ENCODE data around the gene SLC6A11. TPM values are rescaled to one million over a fixed set of nuclear protein-coding genes. Genes with fewer than 3 reads are reported as not detected.

Gene SLC6A11
- total RNA-seq, 1 donor from 2014 or later: 3.2 TPM

DNA sequence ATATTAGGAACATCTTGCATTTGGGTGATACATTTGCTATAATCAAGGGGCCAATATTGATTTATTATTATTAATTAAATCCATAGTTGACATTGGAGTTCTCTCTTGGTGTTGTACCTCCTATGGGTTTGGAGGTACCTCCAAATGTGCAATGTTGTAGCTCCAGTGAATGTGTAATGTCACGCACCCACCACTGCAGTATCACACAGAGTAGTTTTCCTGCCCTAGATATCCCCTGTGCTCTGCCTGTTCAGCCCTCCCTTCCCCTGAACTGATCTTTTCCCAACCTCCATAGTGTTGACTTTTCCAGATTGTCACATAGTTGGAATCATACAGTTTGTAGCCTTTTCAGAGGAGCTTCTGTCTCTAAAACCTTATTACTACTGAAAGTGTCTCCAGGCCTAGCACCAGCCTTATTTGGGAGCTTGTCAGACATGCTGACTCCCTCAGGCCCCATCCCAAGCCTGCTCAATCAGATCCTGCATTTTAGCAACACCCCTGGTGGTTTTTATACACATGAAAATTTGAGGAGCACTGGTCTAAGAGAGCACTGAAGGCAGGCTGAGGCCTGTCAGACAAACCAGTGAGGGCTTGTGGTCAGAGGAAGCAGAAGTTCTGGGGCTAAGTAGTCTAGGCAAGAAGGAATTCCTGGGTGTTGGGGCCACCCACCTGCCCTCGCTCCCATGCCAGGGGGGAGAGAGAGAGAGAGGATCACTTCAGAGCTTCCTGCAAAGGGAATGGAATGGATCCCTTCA, 73.4 kb downstream of the SLC6A11 start:
- Histone ChIP-seq H3K4me3 (ENCODE audit: low read depth, low read length) (no peak overlapping the region), H3K27me3 (ENCODE audit: control insufficient read depth, insufficient read depth, low read length) (no peaks in the 10 kb centered on the region), H3K36me3 (ENCODE audit: control insufficient read depth, insufficient read depth, low read length) (no peaks in the 10 kb centered on the region)
- DNase-seq (ENCODE audit: low read depth) (peak; percentile 90), FAIRE-seq (no peak)
- TF ChIP-seq, protein P1, sequence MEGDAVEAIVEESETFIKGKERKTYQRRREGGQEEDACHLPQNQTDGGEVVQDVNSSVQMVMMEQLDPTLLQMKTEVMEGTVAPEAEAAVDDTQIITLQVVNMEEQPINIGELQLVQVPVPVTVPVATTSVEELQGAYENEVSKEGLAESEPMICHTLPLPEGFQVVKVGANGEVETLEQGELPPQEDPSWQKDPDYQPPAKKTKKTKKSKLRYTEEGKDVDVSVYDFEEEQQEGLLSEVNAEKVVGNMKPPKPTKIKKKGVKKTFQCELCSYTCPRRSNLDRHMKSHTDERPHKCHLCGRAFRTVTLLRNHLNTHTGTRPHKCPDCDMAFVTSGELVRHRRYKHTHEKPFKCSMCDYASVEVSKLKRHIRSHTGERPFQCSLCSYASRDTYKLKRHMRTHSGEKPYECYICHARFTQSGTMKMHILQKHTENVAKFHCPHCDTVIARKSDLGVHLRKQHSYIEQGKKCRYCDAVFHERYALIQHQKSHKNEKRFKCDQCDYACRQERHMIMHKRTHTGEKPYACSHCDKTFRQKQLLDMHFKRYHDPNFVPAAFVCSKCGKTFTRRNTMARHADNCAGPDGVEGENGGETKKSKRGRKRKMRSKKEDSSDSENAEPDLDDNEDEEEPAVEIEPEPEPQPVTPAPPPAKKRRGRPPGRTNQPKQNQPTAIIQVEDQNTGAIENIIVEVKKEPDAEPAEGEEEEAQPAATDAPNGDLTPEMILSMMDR (IDR thresholded peaks at IDR 0.05; ENCODE audit: insufficient read depth, low read length, severe bottlenecking): no peak

DNA sequence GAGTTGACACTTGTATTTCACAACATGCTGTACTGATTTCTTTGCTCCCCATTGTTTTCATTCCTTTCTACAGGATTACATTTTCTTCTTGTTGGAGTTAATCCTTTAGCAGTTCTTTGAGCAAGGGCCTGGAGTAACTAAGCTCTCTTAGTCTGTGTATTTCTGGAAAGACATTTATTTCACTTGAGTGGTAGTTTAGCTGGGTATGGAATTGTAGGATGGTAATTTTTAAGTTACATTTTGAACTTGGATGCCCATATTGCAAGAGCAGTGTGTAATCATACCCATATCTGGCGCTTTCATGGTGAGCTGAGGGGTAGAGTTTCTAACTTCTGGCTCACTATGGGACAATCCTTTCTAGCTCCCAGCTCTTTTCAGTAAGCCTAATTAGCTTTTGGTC, 74.6 kb downstream of the SLC6A11 start:
- DNase-seq (ENCODE audit: low read depth) (no peak), FAIRE-seq (no peak)
- TF ChIP-seq, protein P1 (IDR thresholded peaks at IDR 0.05; ENCODE audit: insufficient read depth, low read length, severe bottlenecking): no peak
- Histone ChIP-seq H3K27me3 (ENCODE audit: control insufficient read depth, insufficient read depth, low read length) (no peaks in the 10 kb centered on the region), H3K4me3 (ENCODE audit: low read depth, low read length) (no peak overlapping the region), H3K36me3 (ENCODE audit: control insufficient read depth, insufficient read depth, low read length) (no peaks in the 10 kb centered on the region)

DNA sequence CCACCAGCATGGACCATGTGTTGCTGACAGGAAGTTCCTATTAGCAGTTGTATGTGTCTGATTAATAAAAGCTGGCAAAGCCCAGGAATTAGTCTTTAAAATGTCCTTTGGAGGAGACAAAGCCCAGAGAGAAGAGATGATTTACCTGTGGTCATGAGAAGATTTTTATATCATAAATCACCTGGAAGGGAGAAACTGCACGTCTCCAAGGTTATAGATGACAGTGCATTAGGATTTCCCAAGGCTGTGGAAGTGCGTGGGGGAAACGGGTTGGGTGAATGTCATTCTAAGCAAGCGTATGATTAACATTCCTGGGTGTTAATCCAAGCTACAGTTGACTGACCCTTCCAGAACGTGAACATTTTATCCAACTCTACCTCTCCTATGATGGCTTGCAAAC, 76.6 kb downstream of the SLC6A11 start:
- FAIRE-seq: no peak
- Histone ChIP-seq H3K4me3 (ENCODE audit: low read depth, low read length) (no peak overlapping the region), H3K27me3 (ENCODE audit: control insufficient read depth, insufficient read depth, low read length) (no peaks in the 10 kb centered on the region), H3K36me3 (ENCODE audit: control insufficient read depth, insufficient read depth, low read length) (no peaks in the 10 kb centered on the region)
- TF ChIP-seq, protein P1 (IDR thresholded peaks at IDR 0.05; ENCODE audit: insufficient read depth, low read length, severe bottlenecking): no peak
- DNase-seq (ENCODE audit: low read depth): no peak

DNA sequence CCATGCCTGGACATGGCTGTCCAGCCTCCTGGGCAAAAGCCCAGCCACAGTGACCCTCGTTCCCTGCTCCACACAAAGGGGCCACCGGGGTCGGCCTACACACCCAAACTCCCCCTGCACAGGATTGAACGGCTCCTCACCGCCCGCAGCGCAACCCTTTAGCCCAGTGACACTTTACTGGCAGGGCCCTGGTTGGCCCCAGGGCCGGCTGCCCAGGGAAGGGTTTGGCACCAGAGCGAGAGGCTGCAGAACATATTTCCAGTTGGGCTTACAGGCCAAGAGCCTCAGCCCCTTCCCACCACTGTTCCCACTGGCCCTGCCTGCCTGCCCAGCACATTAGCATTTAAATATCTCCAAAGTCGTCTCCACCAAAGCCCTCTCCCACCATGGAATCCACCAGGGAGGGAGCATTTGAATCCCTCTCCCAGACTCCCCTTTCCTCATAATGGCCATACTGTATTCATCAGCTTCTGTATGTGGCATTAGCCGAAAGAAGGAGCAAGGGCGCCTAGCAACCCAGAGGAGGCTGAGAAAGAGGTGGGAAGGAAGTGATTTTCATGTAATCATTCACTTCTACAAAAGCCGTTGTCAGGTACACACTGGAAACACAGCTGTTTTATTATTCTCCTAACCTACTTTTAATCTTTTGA, 85.4 kb downstream of the SLC6A11 start:
- no peaks in the 10 kb centered on the region for H3K27me3 ChIP-seq (ENCODE audit: control insufficient read depth, insufficient read depth, low read length)
- no peaks in the 10 kb centered on the region for H3K36me3 ChIP-seq (ENCODE audit: control insufficient read depth, insufficient read depth, low read length)
- FAIRE-seq (no peak), DNase-seq (ENCODE audit: low read depth) (no peak)
- TF ChIP-seq, protein P1 (IDR thresholded peaks at IDR 0.05; ENCODE audit: insufficient read depth, low read length, severe bottlenecking): no peak
- no peak overlapping the region for H3K4me3 ChIP-seq (ENCODE audit: low read depth, low read length)

DNA sequence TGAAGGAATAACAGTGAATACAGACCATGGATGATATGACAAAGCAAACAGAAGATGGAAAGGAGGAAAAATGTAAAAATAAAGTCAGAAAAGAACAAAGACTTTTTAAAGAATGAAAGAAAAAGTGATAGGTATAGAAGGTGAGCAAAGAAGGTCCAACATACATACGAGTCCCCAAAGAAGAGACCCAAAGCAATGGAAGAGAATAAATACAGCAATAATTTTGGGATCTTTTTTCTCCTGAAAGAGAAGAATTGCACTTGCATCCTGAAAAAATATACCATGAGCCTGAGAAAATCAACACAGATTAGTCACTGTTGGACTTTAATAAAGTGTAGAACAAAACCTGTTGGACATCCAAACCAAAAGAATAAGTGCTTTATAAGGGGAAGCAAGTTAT, 91.2 kb downstream of the SLC6A11 start:
- FAIRE-seq (no peak), DNase-seq (ENCODE audit: low read depth) (no peak)
- Histone ChIP-seq H3K27me3 (ENCODE audit: control insufficient read depth, insufficient read depth, low read length) (no peaks in the 10 kb centered on the region), H3K4me3 (ENCODE audit: low read depth, low read length) (no peak overlapping the region), H3K36me3 (ENCODE audit: control insufficient read depth, insufficient read depth, low read length) (no peaks in the 10 kb centered on the region)
- TF ChIP-seq, protein P1 (IDR thresholded peaks at IDR 0.05; ENCODE audit: insufficient read depth, low read length, severe bottlenecking): no peak
